HG03457 (cell line): ENCODE data around the gene PRIM2.
"Not testable (repeated sequence)": the region's sequence is repeated elsewhere in the genome, so short reads cannot be mapped to it uniquely, and the experiment has no call there.

ENCODE experiments used
- ATAC-seq: cut with Tn5 transposase; IDR thresholded peaks from one replicate; pipeline ENCODE4 v1.9.1; 2021; ENCODE audit warnings: moderate number of reproducible peaks; ENCODE audit not compliant: unreplicated experiment

Gene PRIM2

GRCh38 chr6:57444787-57445186 is 127.4 kb downstream of the PRIM2 start:
- ATAC-seq = not testable (repeated sequence)

GRCh38 chr6:57445379-57445778 is 127.9 kb downstream of the PRIM2 start:
- not testable (repeated sequence) for ATAC-seq

GRCh38 chr6:57445790-57446468 is 128.5 kb downstream of the PRIM2 start:
- not testable (repeated sequence) for ATAC-seq

GRCh38 chr6:57449496-57450066 is 132.2 kb downstream of the PRIM2 start:
- ATAC-seq = not testable (repeated sequence)

GRCh38 chr6:57459781-57460180 is 142.4 kb downstream of the PRIM2 start:
- ATAC-seq = not testable (repeated sequence)

GRCh38 chr6:57461022-57461421 is 143.6 kb downstream of the PRIM2 start:
- not testable (repeated sequence) for ATAC-seq

GRCh38 chr6:57463809-57464208 is 146.4 kb downstream of the PRIM2 start:
- not testable (repeated sequence) for ATAC-seq

GRCh38 chr6:57465968-57466367 is 148.5 kb downstream of the PRIM2 start:
- ATAC-seq = not testable (repeated sequence)

GRCh38 chr6:57469072-57469471 is 151.6 kb downstream of the PRIM2 start:
- ATAC-seq = no peak

- ATAC-seq = not testable (repeated sequence)
Measured at GRCh38 chr6:57470148-57470547, 152.7 kb downstream of the PRIM2 start.

GRCh38 chr6:57471314-57471864 is 154.0 kb downstream of the PRIM2 start:
- ATAC-seq = not testable (repeated sequence)

GRCh38 chr6:57472861-57473362 is 155.5 kb downstream of the PRIM2 start:
- not testable (repeated sequence) for ATAC-seq

GRCh38 chr6:57474862-57475475 is 157.5 kb downstream of the PRIM2 start:
- ATAC-seq = not testable (repeated sequence)

GRCh38 chr6:57475656-57476055 is 158.2 kb downstream of the PRIM2 start:
- not testable (repeated sequence) for ATAC-seq

GRCh38 chr6:57480194-57480593 is 162.8 kb downstream of the PRIM2 start:
- not testable (repeated sequence) for ATAC-seq

- not testable (repeated sequence) for ATAC-seq
Measured at GRCh38 chr6:57481121-57481520, 163.7 kb downstream of the PRIM2 start.

GRCh38 chr6:57482471-57482870 is 165.0 kb downstream of the PRIM2 start:
- not testable (repeated sequence) for ATAC-seq

- ATAC-seq = not testable (repeated sequence)
Measured at GRCh38 chr6:57486494-57487081, 169.2 kb downstream of the PRIM2 start.

- not testable (repeated sequence) for ATAC-seq
Measured at GRCh38 chr6:57488551-57488950, 171.1 kb downstream of the PRIM2 start.

- not testable (repeated sequence) for ATAC-seq
Measured at GRCh38 chr6:57489887-57490286, 172.5 kb downstream of the PRIM2 start.

- not testable (repeated sequence) for ATAC-seq
Measured at GRCh38 chr6:57491795-57492194, 174.4 kb downstream of the PRIM2 start.
